Immature natural killer cell (primary cell): Measurements from ENCODE around the gene SKAP2. TPM values are rescaled to one million over a fixed set of nuclear protein-coding genes. Genes with fewer than 3 reads are reported as not detected.

Source experiments
- DNase-seq, 3 donors: peaks; one replicate each; pipeline ENCODE4 v3.0.0; 2022; ENCODE audit warnings: mixed read lengths in 1 of 3
- H3K27ac Mint-ChIP-seq, 6 donors: one replicate each; pipeline ENCODE4 v1.8.0; 2020; ENCODE audit warnings: mixed read lengths in 6 of 6, mild to moderate bottlenecking in 5 of 6, inconsistent platforms in 4 of 6, moderate library complexity in 3 of 6
- H3K27me3 Mint-ChIP-seq, 3 donors: one replicate each; pipeline ENCODE4 v1.8.0; 2020 to 2021; ENCODE audit warnings: low read depth in 3 of 3, mild to moderate bottlenecking in 3 of 3, mixed read lengths in 3 of 3, moderate library complexity in 3 of 3, inconsistent platforms in 1 of 3
- H3K36me3 Mint-ChIP-seq, 3 donors: one replicate each; pipeline ENCODE4 v1.8.0; 2020; ENCODE audit warnings: mixed read lengths in 3 of 3, inconsistent platforms in 2 of 3, mild to moderate bottlenecking in 2 of 3
- H3K4me1 Mint-ChIP-seq, 2 donors: one replicate each; pipeline ENCODE4 v1.8.0; 2020; ENCODE audit warnings: inconsistent platforms in 2 of 2, mild to moderate bottlenecking in 2 of 2, mixed read lengths in 2 of 2, moderate library complexity in 1 of 2
- H3K4me3 Mint-ChIP-seq, 5 donors: one replicate each; pipeline ENCODE4 v1.8.0; 2020; ENCODE audit warnings: mild to moderate bottlenecking in 5 of 5, mixed read lengths in 5 of 5, inconsistent platforms in 3 of 5, moderate library complexity in 3 of 5
- H3K9me3 Mint-ChIP-seq, 6 donors: one replicate each; pipeline ENCODE4 v1.8.0; 2020; ENCODE audit warnings: mild to moderate bottlenecking in 6 of 6, mixed read lengths in 6 of 6, inconsistent platforms in 4 of 6, moderate library complexity in 3 of 6
- polyA plus RNA-seq, 3 donors: library from polyadenylated mRNA; unstranded; fragments of 300-500 nt; fragmentation: Illumina TruSeq; gene quantifications; one replicate each; pipeline ENCODE4 v1.2.3, GENCODE V29; 2021

Gene SKAP2
- polyA plus RNA-seq, 3 donors from 2014 or later, result 66.9 to 115 (median 80.3) TPM

GRCh38 chr7:26709210-26709990, 155.0 kb downstream of the SKAP2 start:
- no peak for DNase-seq
- Mint-ChIP-seq H3K9me3 (no peaks in the 10 kb centered on the region), H3K36me3 (peaks cover 4 to 6% (median 5%) of the 10 kb centered on the region in 3 donors), H3K27ac (no peak overlapping the region), H3K27me3 (peaks cover 0 to 3% (median 0%) of the 10 kb centered on the region in 3 donors), H3K4me3 (no peak overlapping the region), H3K4me1 (no peaks in the 10 kb centered on the region)

GRCh38 chr7:26705567-26705966, 158.8 kb downstream of the SKAP2 start:
- no peaks in the 10 kb centered on the region for H3K9me3 Mint-ChIP-seq
- peaks cover 3 to 5% (median 5%) of the 10 kb centered on the region in 3 donors for H3K36me3 Mint-ChIP-seq
- H3K4me1 Mint-ChIP-seq, result no peaks in the 10 kb centered on the region
- no peak overlapping the region for H3K4me3 Mint-ChIP-seq
- no peak overlapping the region for H3K27ac Mint-ChIP-seq
- H3K27me3 Mint-ChIP-seq, result no peaks in the 10 kb centered on the region
- DNase-seq, result no peak

DNA sequence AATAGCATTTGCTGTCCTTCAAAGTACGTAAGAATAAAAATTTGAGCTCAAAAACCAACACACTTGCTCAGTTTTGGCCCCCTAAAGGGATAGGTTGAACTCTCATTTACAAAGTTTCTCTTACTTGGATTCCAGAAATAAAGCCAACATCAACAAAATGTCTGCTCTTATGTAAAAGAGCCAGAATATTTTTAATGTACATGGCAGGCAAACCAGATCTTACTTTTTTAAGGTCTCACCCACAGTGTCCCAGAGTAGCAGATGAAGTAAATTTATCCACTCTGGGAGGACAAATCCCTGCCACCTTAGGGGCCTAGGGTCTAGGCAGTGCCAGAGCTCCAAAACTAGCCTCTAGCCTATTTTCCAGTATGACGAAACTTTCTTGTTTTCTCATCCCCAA, 159.6 kb downstream of the SKAP2 start:
- DNase-seq, result no peak
- Mint-ChIP-seq H3K4me1 (no peaks in the 10 kb centered on the region), H3K9me3 (no peaks in the 10 kb centered on the region), H3K27me3 (no peaks in the 10 kb centered on the region), H3K4me3 (no peak overlapping the region), H3K36me3 (peaks cover 0 to 5% (median 5%) of the 10 kb centered on the region in 3 donors), H3K27ac (no peak overlapping the region)

DNA sequence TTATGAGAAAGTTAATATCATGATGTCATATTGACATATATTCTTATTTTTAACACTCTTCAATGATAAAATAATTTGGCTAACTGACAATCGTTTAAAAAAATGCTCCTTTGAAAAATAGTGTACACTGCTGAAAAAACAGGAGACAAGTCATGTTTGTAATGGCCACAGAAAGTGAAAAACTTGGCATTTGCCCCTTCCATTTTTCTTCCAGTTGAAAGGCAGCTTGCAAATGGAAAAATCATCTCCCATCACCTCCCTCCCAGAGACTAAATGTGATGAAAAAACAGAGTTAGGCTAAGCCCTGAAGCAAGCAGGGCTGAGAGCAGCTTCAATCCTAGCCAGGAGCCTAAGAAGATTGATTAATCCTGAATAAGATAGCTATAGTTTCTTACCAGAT, 160.4 kb downstream of the SKAP2 start:
- Mint-ChIP-seq H3K36me3 (peaks cover 0 to 7% (median 5%) of the 10 kb centered on the region in 3 donors), H3K27me3 (no peaks in the 10 kb centered on the region), H3K4me3 (no peak overlapping the region), H3K27ac (no peak overlapping the region), H3K9me3 (no peaks in the 10 kb centered on the region), H3K4me1 (no peaks in the 10 kb centered on the region)
- DNase-seq, result no peak

DNA sequence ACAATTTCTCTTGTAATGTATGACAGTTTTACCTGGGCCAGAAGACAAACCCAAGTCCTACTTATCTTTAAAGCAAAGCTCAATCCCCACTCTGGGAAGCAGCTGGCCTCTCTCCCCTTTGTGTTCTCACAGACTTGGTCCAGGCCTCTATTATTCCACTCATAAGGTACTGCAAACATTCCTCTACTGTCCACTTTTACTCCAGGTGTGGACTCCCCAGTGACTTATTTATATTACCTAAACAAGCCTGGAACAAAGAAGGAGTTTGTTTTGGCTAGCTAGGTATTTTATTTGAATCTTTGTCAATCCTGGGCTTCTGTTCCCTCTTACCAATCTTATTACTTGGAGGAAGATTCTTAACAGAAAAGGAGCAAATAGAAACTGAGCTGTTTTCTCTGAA, 163.5 kb downstream of the SKAP2 start:
- no peaks in the 10 kb centered on the region for H3K27me3 Mint-ChIP-seq
- no peak overlapping the region for H3K27ac Mint-ChIP-seq
- H3K4me3 Mint-ChIP-seq, result no peak overlapping the region
- no peaks in the 10 kb centered on the region for H3K9me3 Mint-ChIP-seq
- DNase-seq, result no peak
- no peaks in the 10 kb centered on the region for H3K4me1 Mint-ChIP-seq
- peaks cover 3 to 6% (median 5%) of the 10 kb centered on the region in 3 donors for H3K36me3 Mint-ChIP-seq

GRCh38 chr7:26700386-26700785, 164.0 kb downstream of the SKAP2 start:
- Mint-ChIP-seq H3K4me1 (no peaks in the 10 kb centered on the region), H3K4me3 (no peak overlapping the region), H3K9me3 (no peaks in the 10 kb centered on the region), H3K36me3 (peaks cover 3 to 6% (median 5%) of the 10 kb centered on the region in 3 donors), H3K27ac (no peak overlapping the region), H3K27me3 (no peaks in the 10 kb centered on the region)
- DNase-seq, result no peak

DNA sequence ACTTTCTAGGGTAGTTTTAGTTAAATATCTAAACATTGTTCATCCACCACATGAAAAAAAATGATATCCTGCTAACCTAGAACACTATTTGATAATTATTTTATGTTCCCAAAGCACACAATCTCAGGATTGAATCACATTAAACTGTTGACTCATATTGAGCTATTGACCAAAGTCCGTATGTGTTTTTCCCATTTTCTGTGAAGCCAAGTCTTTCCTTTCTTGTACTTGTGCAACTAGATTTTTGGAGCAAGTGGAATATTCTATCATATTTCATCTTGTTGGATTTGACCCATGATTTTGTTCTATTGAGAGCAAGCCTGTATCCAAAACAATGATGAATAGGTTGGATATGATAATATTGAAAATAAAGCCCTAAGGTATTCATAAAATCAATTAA, 164.6 kb downstream of the SKAP2 start:
- Mint-ChIP-seq H3K4me3 (no peak overlapping the region), H3K27ac (no peak overlapping the region), H3K4me1 (no peaks in the 10 kb centered on the region), H3K36me3 (peaks cover 3 to 6% (median 5%) of the 10 kb centered on the region in 3 donors), H3K27me3 (no peaks in the 10 kb centered on the region), H3K9me3 (no peaks in the 10 kb centered on the region)
- DNase-seq, result no peak

- no peak overlapping the region for H3K4me3 Mint-ChIP-seq
- H3K27me3 Mint-ChIP-seq, result no peaks in the 10 kb centered on the region
- DNase-seq, result no peak
- peaks cover 3 to 6% (median 5%) of the 10 kb centered on the region in 3 donors for H3K36me3 Mint-ChIP-seq
- H3K9me3 Mint-ChIP-seq, result no peaks in the 10 kb centered on the region
- no peak overlapping the region for H3K27ac Mint-ChIP-seq
- no peaks in the 10 kb centered on the region for H3K4me1 Mint-ChIP-seq
Observed at GRCh38 chr7:26698806-26699205, 165.6 kb downstream of the SKAP2 start.

DNA sequence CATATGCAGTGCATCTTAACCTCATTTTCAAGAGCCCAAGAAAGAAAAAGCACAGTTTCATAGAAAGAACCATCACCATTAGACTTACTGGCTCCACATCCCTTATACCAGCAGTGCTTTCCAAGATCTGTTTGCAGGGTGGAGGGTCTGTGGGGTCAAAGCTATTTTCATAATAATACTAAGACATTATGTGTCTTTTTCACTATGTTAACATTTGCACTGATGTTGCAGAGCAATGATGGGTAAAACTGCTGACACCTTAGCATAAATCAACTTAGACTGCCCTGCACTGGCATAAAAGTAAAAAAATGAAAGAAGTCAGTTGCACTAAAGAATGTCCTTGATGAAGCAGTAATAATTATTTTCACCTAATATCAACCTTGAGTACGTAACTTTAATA, 166.2 kb downstream of the SKAP2 start:
- Mint-ChIP-seq H3K4me1 (no peaks in the 10 kb centered on the region), H3K27me3 (no peaks in the 10 kb centered on the region), H3K9me3 (no peaks in the 10 kb centered on the region), H3K36me3 (peaks cover 3 to 6% (median 5%) of the 10 kb centered on the region in 3 donors), H3K27ac (no peak overlapping the region), H3K4me3 (no peak overlapping the region)
- DNase-seq, result no peak

DNA sequence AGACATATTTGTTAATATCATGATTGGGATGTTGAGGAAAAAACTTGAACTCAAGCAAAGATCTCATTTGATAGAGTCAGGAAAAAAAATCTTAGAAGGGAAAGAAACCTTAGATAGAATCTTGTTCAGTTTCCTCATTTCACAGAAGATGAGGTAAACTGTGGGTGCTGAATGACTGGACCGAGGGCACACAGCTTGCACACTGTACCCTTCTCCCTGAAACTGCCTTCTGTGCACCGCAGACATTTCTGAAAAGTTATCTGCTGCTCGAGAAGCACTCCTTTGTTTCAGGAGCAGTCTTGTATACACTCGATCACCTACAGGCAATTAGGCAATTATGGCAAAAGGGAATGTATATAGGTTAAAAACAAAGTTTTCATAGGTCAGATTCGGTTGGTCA, 167.4 kb downstream of the SKAP2 start:
- Mint-ChIP-seq H3K4me3 (no peak overlapping the region), H3K27ac (no peak overlapping the region), H3K4me1 (no peaks in the 10 kb centered on the region), H3K36me3 (peaks cover 3 to 6% (median 3%) of the 10 kb centered on the region in 3 donors), H3K9me3 (no peaks in the 10 kb centered on the region), H3K27me3 (no peaks in the 10 kb centered on the region)
- DNase-seq, result no peak

- peaks cover 0 to 4% of the 10 kb centered on the region in 2 donors for H3K4me1 Mint-ChIP-seq
- no peaks in the 10 kb centered on the region for H3K9me3 Mint-ChIP-seq
- no peak for DNase-seq
Observed at GRCh38 chr7:26696161-26696560, 168.2 kb downstream of the SKAP2 start.

GRCh38 chr7:26694713-26695112, 169.7 kb downstream of the SKAP2 start:
- Mint-ChIP-seq H3K36me3 (peaks cover 0 to 4% (median 3%) of the 10 kb centered on the region in 3 donors), H3K27ac (no peak overlapping the region), H3K27me3 (peaks cover 0 to 2% (median 2%) of the 10 kb centered on the region in 3 donors), H3K4me1 (peaks cover 0 to 5% of the 10 kb centered on the region in 2 donors), H3K9me3 (no peaks in the 10 kb centered on the region), H3K4me3 (no peak overlapping the region)
- no peak for DNase-seq

More at GRCh38 chr7:26696161-26696560, 168.2 kb downstream of the SKAP2 start:
- H3K36me3 Mint-ChIP-seq, result peaks cover 0 to 6% (median 3%) of the 10 kb centered on the region in 3 donors
- peaks cover 0 to 2% (median 2%) of the 10 kb centered on the region in 3 donors for H3K27me3 Mint-ChIP-seq
- H3K27ac Mint-ChIP-seq, result no peak overlapping the region
- no peak overlapping the region for H3K4me3 Mint-ChIP-seq

GRCh38 chr7:26694141-26694540, 170.2 kb downstream of the SKAP2 start:
- peaks cover 0 to 5% of the 10 kb centered on the region in 2 donors for H3K4me1 Mint-ChIP-seq

GRCh38 chr7:26691886-26692285, 172.5 kb downstream of the SKAP2 start:
- Mint-ChIP-seq H3K9me3 (no peaks in the 10 kb centered on the region), H3K4me3 (no peak overlapping the region), H3K4me1 (peaks cover 2 to 5% of the 10 kb centered on the region in 2 donors), H3K36me3 (peaks cover 0 to 3% (median 0%) of the 10 kb centered on the region in 3 donors), H3K27ac (no peak overlapping the region), H3K27me3 (peaks cover 0 to 3% (median 2%) of the 10 kb centered on the region in 3 donors)
- no peak for DNase-seq

More at GRCh38 chr7:26694141-26694540, 170.2 kb downstream of the SKAP2 start:
- Mint-ChIP-seq H3K27me3 (peaks cover 0 to 2% (median 2%) of the 10 kb centered on the region in 3 donors), H3K27ac (no peak overlapping the region), H3K9me3 (no peaks in the 10 kb centered on the region), H3K4me3 (no peak overlapping the region), H3K36me3 (peaks cover 0 to 3% (median 3%) of the 10 kb centered on the region in 3 donors)
- no peak for DNase-seq
